GM23338 (cell line): Measurements from ENCODE around the gene PHLDB2. TPM values are rescaled to one million over a fixed set of nuclear protein-coding genes. Genes with fewer than 3 reads are reported as not detected.

ENCODE experiments used
- ATAC-seq: fragments of 200-7000 bp; cut with Tn5 transposase; 3 replicates; pipeline ENCODE4 v1.9.1; 2020
- DNase-seq: peaks from one replicate; pipeline ENCODE4 v3.0.0-alpha.2; 2015; ENCODE audit warnings: low spot score
- H2AFZ ChIP-seq: fragments of 200-600 bp; sonication (generic); 2 replicates; pipeline ENCODE4 v1.8.0; 2016; ENCODE audit warnings: antibody characterized with exemption, mild to moderate bottlenecking, moderate library complexity
- H3F3A ChIP-seq: fragments of 200-600 bp; sonication (generic); replicated peaks from 2 replicates; pipeline ENCODE4 v1.8.0; 2017; ENCODE audit warnings: antibody characterized with exemption, mixed run types, low read depth
- H3K27ac ChIP-seq: fragments of 200-600 bp; sonication (generic); 2 replicates; pipeline ENCODE4 v1.6.1; 2016; ENCODE audit warnings: low read depth
- H3K27me3 ChIP-seq: fragments of 200-600 bp; sonication (generic); 2 replicates; pipeline ENCODE4 v1.8.0; 2016; ENCODE audit warnings: mild to moderate bottlenecking, mixed run types, moderate library complexity; ENCODE audit not compliant: insufficient read depth
- H3K36me3 ChIP-seq: fragments of 200-600 bp; sonication (generic); 2 replicates; pipeline ENCODE4 v1.8.0; 2016; ENCODE audit warnings: mild to moderate bottlenecking; ENCODE audit not compliant: insufficient read depth
- H3K4me1 ChIP-seq: fragments of 200-600 bp; sonication (generic); 2 replicates; pipeline ENCODE4 v1.8.0; 2016; ENCODE audit warnings: mild to moderate bottlenecking, moderate library complexity; ENCODE audit not compliant: insufficient read depth
- H3K4me2 ChIP-seq: fragments of 200-600 bp; sonication (generic); 2 replicates; pipeline ENCODE4 v1.7.1; 2017; ENCODE audit warnings: mixed run types
- H3K4me3 ChIP-seq: fragments of 200-600 bp; sonication (generic); 2 replicates; pipeline ENCODE4 v1.6.1; 2016; ENCODE audit warnings: mixed run types
- H3K79me2 ChIP-seq: fragments of 200-600 bp; sonication (generic); replicated peaks from 2 replicates; pipeline ENCODE4 v1.8.0; 2017; ENCODE audit warnings: mild to moderate bottlenecking; ENCODE audit not compliant: insufficient read depth
- H3K9me2 ChIP-seq: fragments of 200-600 bp; sonication (generic); 2 replicates; pipeline ENCODE4 v1.8.0; 2017; ENCODE audit not compliant: insufficient read depth
- H4K20me1 ChIP-seq: fragments of 200-600 bp; sonication (generic); replicated peaks from 2 replicates; pipeline ENCODE4 v1.8.0; 2017; ENCODE audit warnings: mild to moderate bottlenecking; ENCODE audit not compliant: insufficient read depth
- H3K27ac Mint-ChIP-seq: 2 replicates; pipeline ENCODE4 v1.8.0; 2020; ENCODE audit warnings: inconsistent platforms, mild to moderate bottlenecking, moderate library complexity, mixed read lengths
- H3K27me3 Mint-ChIP-seq: 3 replicates; pipeline ENCODE4 v1.8.0; 2022; ENCODE audit warnings: low read depth, mild to moderate bottlenecking, moderate library complexity, mixed read lengths, inconsistent platforms; ENCODE audit not compliant: insufficient read depth, poor library complexity
- H3K36me3 Mint-ChIP-seq: 3 replicates; pipeline ENCODE4 v1.8.0; 2021; ENCODE audit warnings: low read depth, mild to moderate bottlenecking, inconsistent platforms, moderate library complexity, mixed read lengths
- H3K4me1 Mint-ChIP-seq: 3 replicates; pipeline ENCODE4 v1.8.0; 2020; ENCODE audit warnings: mild to moderate bottlenecking, inconsistent platforms, mixed read lengths
- H3K4me3 Mint-ChIP-seq: 3 replicates; pipeline ENCODE4 v1.8.0; 2021; ENCODE audit warnings: moderate library complexity, mild to moderate bottlenecking, inconsistent platforms, mixed read lengths
- H3K9me3 Mint-ChIP-seq: 3 replicates; pipeline ENCODE4 v1.8.0; 2020; ENCODE audit warnings: moderate library complexity, mild to moderate bottlenecking, inconsistent platforms, mixed read lengths
- CREB1 ChIP-seq: fragments of 250-450 bp; sonication (Bioruptor Pico); IDR thresholded peaks from 2 replicates; pipeline ENCODE4 v1.5.0; 2020; ENCODE audit warnings: low read depth, mild to moderate bottlenecking, moderate library complexity
- EZH2 ChIP-seq: fragments of 200-600 bp; sonication (generic); IDR thresholded peaks from one replicate; pipeline ENCODE4 v1.8.0; 2017; ENCODE audit warnings: antibody characterized with exemption, mild to moderate bottlenecking, low read depth; ENCODE audit not compliant: unreplicated experiment
- EZH2phosphoT487 ChIP-seq: fragments of 200-600 bp; sonication (generic); IDR thresholded peaks from one replicate; pipeline ENCODE4 v1.8.1; 2018; ENCODE audit warnings: antibody characterized with exemption; ENCODE audit not compliant: unreplicated experiment
- JUNB ChIP-seq: IDR thresholded peaks from one replicate; pipeline ENCODE4 v1.6.1; 2016; ENCODE audit warnings: antibody characterized with exemption; ENCODE audit not compliant: unreplicated experiment
- NANOG ChIP-seq: IDR thresholded peaks from 2 replicates; pipeline ENCODE4 v1.6.1; 2016; ENCODE audit warnings: antibody characterized with exemption, borderline replicate concordance
- POLR2AphosphoS5 ChIP-seq: IDR thresholded peaks from 2 replicates; pipeline ENCODE4 v1.6.1; 2016; ENCODE audit warnings: antibody characterized with exemption, low read depth
- STAT1 ChIP-seq: IDR thresholded peaks from one replicate; pipeline ENCODE4 v1.6.1; 2016; ENCODE audit warnings: antibody characterized with exemption; ENCODE audit not compliant: unreplicated experiment
- ZNF114 ChIP-seq: fragments of 250-450 bp; sonication (Bioruptor Pico); IDR thresholded peaks from 2 replicates; pipeline ENCODE4 v1.5.0; 2020; ENCODE audit warnings: mild to moderate bottlenecking, moderate library complexity
- ZNF331 ChIP-seq: fragments of 250-450 bp; sonication (Bioruptor Pico); IDR thresholded peaks from 2 replicates; pipeline ENCODE4 v1.5.0; 2020; ENCODE audit warnings: low read depth, mild to moderate bottlenecking, moderate library complexity
- polyA plus RNA-seq: library from polyadenylated mRNA; unstranded; fragments of >200 nt; fragmentation: Nextera tagmentation; extraction: Ambion mirVana; gene quantifications from 2 replicates; pipeline ENCODE4 v1.2.1, GENCODE V29; 2016
- total RNA-seq: library from RNA; depleted of rRNA; stranded (reverse); fragments of >200 nt; shearing (Covaris generic); gene quantifications from 2 replicates; pipeline ENCODE4 v1.2.3, GENCODE V29; 2014
- TF ChIP-seq, protein P1 (sequence below): IDR thresholded peaks from 2 replicates; pipeline ENCODE4 v1.6.1; 2016; ENCODE audit warnings: antibody characterized with exemption
- TF ChIP-seq, protein P2 (sequence below): fragments of 250-450 bp; sonication (Bioruptor Pico); IDR thresholded peaks from 2 replicates; pipeline ENCODE4 v1.5.0; 2020; ENCODE audit warnings: mild to moderate bottlenecking, moderate library complexity
- TF ChIP-seq, protein P3 (sequence below): IDR thresholded peaks from one replicate; pipeline ENCODE4 v1.6.1; 2018; ENCODE audit warnings: antibody characterized with exemption; ENCODE audit not compliant: unreplicated experiment
- TF ChIP-seq, protein P4 (sequence below), 2 experiments: fragments of 200-600 bp in 1 of 2; sonication (generic) in 1 of 2; conservative IDR thresholded peaks; 2 replicates each; pipeline versions ENCODE4 v1.5.1 to v1.6.1; 2016 to 2017; ENCODE audit warnings: antibody characterized with exemption in 2 of 2, low read depth in 2 of 2, mild to moderate bottlenecking in 2 of 2, moderate library complexity in 1 of 2

PHLDB2 gene
- total and polyA plus RNA-seq, 2 experiments from 2014 or later = 19.5 to 33.7 TPM

DNA sequence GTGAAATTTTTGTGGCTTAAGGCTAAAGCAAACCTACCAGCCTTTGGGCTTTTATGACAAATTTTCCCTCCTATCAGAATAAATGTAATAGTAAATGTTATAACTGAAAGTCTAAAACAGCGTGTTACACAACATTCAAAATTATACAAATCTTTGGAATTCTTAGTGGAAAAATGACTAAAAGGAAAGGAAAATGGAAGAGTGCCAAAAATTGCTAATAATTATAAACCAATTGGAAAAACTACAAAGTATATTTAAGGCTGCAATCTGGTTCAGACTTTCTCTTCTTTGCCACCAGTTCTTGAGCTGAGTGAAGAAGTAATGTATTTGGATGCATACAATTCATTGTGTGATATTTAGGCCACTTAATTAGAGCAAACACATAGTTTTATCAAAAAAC lies 45.6 kb upstream of the PHLDB2 start:
- Mint-ChIP-seq H3K36me3 (peaks cover 12% of the 10 kb centered on the region), H3K4me1 (peaks cover 2% of the 10 kb centered on the region; the same call in 1 of the 3 replicates), H3K27ac (no peak overlapping the region), H3K27me3 (no peaks in the 10 kb centered on the region), H3K4me3 (no peak overlapping the region), H3K9me3 (peaks cover 19% of the 10 kb centered on the region)
- Histone ChIP-seq H3K4me1 (peaks cover 3% of the 10 kb centered on the region; the same call in 1 of the 2 replicates), H3K27me3 (no peaks in the 10 kb centered on the region), H3K9me2 (no peaks in the 10 kb centered on the region; the same call in 1 of the 2 replicates), H3K36me3 (no peaks in the 10 kb centered on the region), H4K20me1 (no peaks in the 10 kb centered on the region), H3K27ac (no peak overlapping the region), H3K4me2 (no peak overlapping the region), H2AFZ (no peak overlapping the region), H3K79me2 (no peaks in the 10 kb centered on the region), H3K4me3 (no peak overlapping the region), H3F3A (no peaks in the 10 kb centered on the region)
- DNase-seq (no peak), ATAC-seq (no peak)
- TF ChIP-seq, protein P1, sequence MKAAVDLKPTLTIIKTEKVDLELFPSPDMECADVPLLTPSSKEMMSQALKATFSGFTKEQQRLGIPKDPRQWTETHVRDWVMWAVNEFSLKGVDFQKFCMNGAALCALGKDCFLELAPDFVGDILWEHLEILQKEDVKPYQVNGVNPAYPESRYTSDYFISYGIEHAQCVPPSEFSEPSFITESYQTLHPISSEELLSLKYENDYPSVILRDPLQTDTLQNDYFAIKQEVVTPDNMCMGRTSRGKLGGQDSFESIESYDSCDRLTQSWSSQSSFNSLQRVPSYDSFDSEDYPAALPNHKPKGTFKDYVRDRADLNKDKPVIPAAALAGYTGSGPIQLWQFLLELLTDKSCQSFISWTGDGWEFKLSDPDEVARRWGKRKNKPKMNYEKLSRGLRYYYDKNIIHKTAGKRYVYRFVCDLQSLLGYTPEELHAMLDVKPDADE = no peak
- TF ChIP-seq EZH2phosphoT487 (no peak), JUNB (no peak), ZNF114 (CRISPR knock-in tag) (no peak), ZNF331 (CRISPR knock-in tag) (no peak), STAT1 (no peak), POLR2AphosphoS5 (no peak), NANOG (no peak), EZH2 (no peak), CREB1 (CRISPR knock-in tag) (no peak)
- TF ChIP-seq, protein P2, sequence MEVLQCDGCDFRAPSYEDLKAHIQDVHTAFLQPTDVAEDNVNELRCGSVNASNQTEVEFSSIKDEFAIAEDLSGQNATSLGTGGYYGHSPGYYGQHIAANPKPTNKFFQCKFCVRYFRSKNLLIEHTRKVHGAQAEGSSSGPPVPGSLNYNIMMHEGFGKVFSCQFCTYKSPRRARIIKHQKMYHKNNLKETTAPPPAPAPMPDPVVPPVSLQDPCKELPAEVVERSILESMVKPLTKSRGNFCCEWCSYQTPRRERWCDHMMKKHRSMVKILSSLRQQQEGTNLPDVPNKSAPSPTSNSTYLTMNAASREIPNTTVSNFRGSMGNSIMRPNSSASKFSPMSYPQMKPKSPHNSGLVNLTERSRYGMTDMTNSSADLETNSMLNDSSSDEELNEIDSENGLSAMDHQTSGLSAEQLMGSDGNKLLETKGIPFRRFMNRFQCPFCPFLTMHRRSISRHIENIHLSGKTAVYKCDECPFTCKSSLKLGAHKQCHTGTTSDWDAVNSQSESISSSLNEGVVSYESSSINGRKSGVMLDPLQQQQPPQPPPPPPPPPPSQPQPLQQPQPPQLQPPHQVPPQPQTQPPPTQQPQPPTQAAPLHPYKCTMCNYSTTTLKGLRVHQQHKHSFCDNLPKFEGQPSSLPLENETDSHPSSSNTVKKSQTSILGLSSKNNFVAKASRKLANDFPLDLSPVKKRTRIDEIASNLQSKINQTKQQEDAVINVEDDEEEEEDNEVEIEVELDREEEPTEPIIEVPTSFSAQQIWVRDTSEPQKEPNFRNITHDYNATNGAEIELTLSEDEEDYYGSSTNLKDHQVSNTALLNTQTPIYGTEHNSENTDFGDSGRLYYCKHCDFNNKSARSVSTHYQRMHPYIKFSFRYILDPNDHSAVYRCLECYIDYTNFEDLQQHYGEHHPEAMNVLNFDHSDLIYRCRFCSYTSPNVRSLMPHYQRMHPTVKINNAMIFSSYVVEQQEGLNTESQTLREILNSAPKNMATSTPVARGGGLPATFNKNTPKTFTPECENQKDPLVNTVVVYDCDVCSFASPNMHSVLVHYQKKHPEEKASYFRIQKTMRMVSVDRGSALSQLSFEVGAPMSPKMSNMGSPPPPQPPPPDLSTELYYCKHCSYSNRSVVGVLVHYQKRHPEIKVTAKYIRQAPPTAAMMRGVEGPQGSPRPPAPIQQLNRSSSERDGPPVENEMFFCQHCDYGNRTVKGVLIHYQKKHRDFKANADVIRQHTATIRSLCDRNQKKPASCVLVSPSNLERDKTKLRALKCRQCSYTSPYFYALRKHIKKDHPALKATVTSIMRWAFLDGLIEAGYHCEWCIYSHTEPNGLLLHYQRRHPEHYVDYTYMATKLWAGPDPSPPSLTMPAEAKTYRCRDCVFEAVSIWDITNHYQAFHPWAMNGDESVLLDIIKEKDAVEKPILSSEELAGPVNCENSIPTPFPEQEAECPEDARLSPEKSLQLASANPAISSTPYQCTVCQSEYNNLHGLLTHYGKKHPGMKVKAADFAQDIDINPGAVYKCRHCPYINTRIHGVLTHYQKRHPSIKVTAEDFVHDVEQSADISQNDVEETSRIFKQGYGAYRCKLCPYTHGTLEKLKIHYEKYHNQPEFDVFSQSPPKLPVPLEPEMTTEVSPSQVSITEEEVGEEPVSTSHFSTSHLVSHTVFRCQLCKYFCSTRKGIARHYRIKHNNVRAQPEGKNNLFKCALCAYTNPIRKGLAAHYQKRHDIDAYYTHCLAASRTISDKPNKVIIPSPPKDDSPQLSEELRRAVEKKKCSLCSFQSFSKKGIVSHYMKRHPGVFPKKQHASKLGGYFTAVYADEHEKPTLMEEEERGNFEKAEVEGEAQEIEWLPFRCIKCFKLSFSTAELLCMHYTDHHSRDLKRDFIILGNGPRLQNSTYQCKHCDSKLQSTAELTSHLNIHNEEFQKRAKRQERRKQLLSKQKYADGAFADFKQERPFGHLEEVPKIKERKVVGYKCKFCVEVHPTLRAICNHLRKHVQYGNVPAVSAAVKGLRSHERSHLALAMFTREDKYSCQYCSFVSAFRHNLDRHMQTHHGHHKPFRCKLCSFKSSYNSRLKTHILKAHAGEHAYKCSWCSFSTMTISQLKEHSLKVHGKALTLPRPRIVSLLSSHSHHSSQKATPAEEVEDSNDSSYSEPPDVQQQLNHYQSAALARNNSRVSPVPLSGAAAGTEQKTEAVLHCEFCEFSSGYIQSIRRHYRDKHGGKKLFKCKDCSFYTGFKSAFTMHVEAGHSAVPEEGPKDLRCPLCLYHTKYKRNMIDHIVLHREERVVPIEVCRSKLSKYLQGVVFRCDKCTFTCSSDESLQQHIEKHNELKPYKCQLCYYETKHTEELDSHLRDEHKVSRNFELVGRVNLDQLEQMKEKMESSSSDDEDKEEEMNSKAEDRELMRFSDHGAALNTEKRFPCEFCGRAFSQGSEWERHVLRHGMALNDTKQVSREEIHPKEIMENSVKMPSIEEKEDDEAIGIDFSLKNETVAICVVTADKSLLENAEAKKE (CRISPR knock-in tag) = no peak
- TF ChIP-seq, protein P3, sequence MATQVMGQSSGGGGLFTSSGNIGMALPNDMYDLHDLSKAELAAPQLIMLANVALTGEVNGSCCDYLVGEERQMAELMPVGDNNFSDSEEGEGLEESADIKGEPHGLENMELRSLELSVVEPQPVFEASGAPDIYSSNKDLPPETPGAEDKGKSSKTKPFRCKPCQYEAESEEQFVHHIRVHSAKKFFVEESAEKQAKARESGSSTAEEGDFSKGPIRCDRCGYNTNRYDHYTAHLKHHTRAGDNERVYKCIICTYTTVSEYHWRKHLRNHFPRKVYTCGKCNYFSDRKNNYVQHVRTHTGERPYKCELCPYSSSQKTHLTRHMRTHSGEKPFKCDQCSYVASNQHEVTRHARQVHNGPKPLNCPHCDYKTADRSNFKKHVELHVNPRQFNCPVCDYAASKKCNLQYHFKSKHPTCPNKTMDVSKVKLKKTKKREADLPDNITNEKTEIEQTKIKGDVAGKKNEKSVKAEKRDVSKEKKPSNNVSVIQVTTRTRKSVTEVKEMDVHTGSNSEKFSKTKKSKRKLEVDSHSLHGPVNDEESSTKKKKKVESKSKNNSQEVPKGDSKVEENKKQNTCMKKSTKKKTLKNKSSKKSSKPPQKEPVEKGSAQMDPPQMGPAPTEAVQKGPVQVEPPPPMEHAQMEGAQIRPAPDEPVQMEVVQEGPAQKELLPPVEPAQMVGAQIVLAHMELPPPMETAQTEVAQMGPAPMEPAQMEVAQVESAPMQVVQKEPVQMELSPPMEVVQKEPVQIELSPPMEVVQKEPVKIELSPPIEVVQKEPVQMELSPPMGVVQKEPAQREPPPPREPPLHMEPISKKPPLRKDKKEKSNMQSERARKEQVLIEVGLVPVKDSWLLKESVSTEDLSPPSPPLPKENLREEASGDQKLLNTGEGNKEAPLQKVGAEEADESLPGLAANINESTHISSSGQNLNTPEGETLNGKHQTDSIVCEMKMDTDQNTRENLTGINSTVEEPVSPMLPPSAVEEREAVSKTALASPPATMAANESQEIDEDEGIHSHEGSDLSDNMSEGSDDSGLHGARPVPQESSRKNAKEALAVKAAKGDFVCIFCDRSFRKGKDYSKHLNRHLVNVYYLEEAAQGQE = no peak
- TF ChIP-seq, protein P4, sequence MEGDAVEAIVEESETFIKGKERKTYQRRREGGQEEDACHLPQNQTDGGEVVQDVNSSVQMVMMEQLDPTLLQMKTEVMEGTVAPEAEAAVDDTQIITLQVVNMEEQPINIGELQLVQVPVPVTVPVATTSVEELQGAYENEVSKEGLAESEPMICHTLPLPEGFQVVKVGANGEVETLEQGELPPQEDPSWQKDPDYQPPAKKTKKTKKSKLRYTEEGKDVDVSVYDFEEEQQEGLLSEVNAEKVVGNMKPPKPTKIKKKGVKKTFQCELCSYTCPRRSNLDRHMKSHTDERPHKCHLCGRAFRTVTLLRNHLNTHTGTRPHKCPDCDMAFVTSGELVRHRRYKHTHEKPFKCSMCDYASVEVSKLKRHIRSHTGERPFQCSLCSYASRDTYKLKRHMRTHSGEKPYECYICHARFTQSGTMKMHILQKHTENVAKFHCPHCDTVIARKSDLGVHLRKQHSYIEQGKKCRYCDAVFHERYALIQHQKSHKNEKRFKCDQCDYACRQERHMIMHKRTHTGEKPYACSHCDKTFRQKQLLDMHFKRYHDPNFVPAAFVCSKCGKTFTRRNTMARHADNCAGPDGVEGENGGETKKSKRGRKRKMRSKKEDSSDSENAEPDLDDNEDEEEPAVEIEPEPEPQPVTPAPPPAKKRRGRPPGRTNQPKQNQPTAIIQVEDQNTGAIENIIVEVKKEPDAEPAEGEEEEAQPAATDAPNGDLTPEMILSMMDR (conservative IDR thresholded peaks at IDR 0.05; ENCODE audit: low read depth in 2 of 2) = no peak
